Measurements from ENCODE around the gene VPS26A. TPM values are rescaled to one million over a fixed set of nuclear protein-coding genes. Genes with fewer than 3 reads are reported as not detected.

The VPS26A gene
- total and polyA plus RNA-seq, 4 donors, result 24.9 to 62.5 (median 37.6) TPM

GRCh38 chr10:69107176-69107490 lies 16.8 kb upstream of the VPS26A start:
- DNase-seq (no peak), ATAC-seq (ENCODE audit: insufficient read depth, low FRiP score) (no peak)
- H3K9ac ChIP-seq (ENCODE audit: insufficient read depth in 1 of 2, low read length in 2 of 2), result no peak overlapping the region
- no peak overlapping the region for H3K4me3 ChIP-seq
- peaks cover 0 to 3% (median 0%) of the 10 kb centered on the region in 4 donors for H3K36me3 ChIP-seq (ENCODE audit: control insufficient read depth in 4 of 4, insufficient read depth in 4 of 4, low read length in 4 of 4)
- H3K9me3 ChIP-seq (ENCODE audit: control insufficient read depth in 4 of 4, insufficient read depth in 3 of 4, low read length in 3 of 4), result peaks cover 0 to 2% (median 0%) of the 10 kb centered on the region in 4 donors
- peaks cover 0 to 3% (median 0%) of the 10 kb centered on the region in 5 donors for H3K4me1 ChIP-seq (ENCODE audit: control insufficient read depth in 5 of 5, insufficient read depth in 5 of 5, low read length in 5 of 5)
- no peak for TF ChIP-seq CTCF (IDR thresholded peaks at IDR 0.05; ENCODE audit: control extremely low read depth, extremely low read depth)
- no peak overlapping the region for H3K27ac ChIP-seq (ENCODE audit: low read depth in 1 of 2, low read length in 1 of 2)
- no peaks in the 10 kb centered on the region for H3K27me3 ChIP-seq (ENCODE audit: control insufficient read depth in 3 of 3, insufficient read depth in 3 of 3, low read length in 2 of 3)

- H3K9me3 ChIP-seq (ENCODE audit: control insufficient read depth in 4 of 4, insufficient read depth in 3 of 4, low read length in 3 of 4), result peaks cover 0 to 2% (median 0%) of the 10 kb centered on the region in 4 donors
- no peak overlapping the region for H3K4me3 ChIP-seq
- no peaks in the 10 kb centered on the region for H3K27me3 ChIP-seq (ENCODE audit: control insufficient read depth in 3 of 3, insufficient read depth in 3 of 3, low read length in 2 of 3)
- TF ChIP-seq CTCF (IDR thresholded peaks at IDR 0.05; ENCODE audit: control extremely low read depth, extremely low read depth), result no peak
- H3K9ac ChIP-seq (ENCODE audit: insufficient read depth in 1 of 2, low read length in 2 of 2), result no peak overlapping the region
- ATAC-seq (ENCODE audit: insufficient read depth, low FRiP score) (no peak), DNase-seq (no peak)
- H3K36me3 ChIP-seq (ENCODE audit: control insufficient read depth in 4 of 4, insufficient read depth in 4 of 4, low read length in 4 of 4), result peaks cover 0 to 3% (median 0%) of the 10 kb centered on the region in 4 donors
- H3K27ac ChIP-seq (ENCODE audit: low read depth in 1 of 2, low read length in 1 of 2), result no peak overlapping the region
- WGBS, 2 donors, result 95 to 97% methylated on average over 2 of the region's 2 CpGs
- H3K4me1 ChIP-seq (ENCODE audit: control insufficient read depth in 5 of 5, insufficient read depth in 5 of 5, low read length in 5 of 5), result peaks cover 0 to 3% (median 0%) of the 10 kb centered on the region in 5 donors
Measured at GRCh38 chr10:69107699-69108098, 16.3 kb upstream of the VPS26A start.

- ATAC-seq (ENCODE audit: insufficient read depth, low FRiP score) (no peak), DNase-seq (no peak)
- no peak overlapping the region for H3K4me3 ChIP-seq
- 66 to 79% methylated on average over 1 of the region's 1 CpG for WGBS, 2 donors
- H3K9me3 ChIP-seq (ENCODE audit: control insufficient read depth in 4 of 4, insufficient read depth in 3 of 4, low read length in 3 of 4), result no peaks in the 10 kb centered on the region
- H3K9ac ChIP-seq (ENCODE audit: insufficient read depth in 1 of 2, low read length in 2 of 2), result no peak overlapping the region
- no peak for TF ChIP-seq CTCF (IDR thresholded peaks at IDR 0.05; ENCODE audit: control extremely low read depth, extremely low read depth)
- H3K27ac ChIP-seq (ENCODE audit: low read depth in 1 of 2, low read length in 1 of 2), result no peak overlapping the region
- H3K27me3 ChIP-seq (ENCODE audit: control insufficient read depth in 3 of 3, insufficient read depth in 3 of 3, low read length in 2 of 3), result peaks cover 0 to 4% (median 0%) of the 10 kb centered on the region in 3 donors
- H3K4me1 ChIP-seq (ENCODE audit: control insufficient read depth in 5 of 5, insufficient read depth in 5 of 5, low read length in 5 of 5), result no peaks in the 10 kb centered on the region
- no peaks in the 10 kb centered on the region for H3K36me3 ChIP-seq (ENCODE audit: control insufficient read depth in 4 of 4, insufficient read depth in 4 of 4, low read length in 4 of 4)
Measured at GRCh38 chr10:69119896-69120295, 4.1 kb upstream of the VPS26A start.

GRCh38 chr10:69123306-69123746 lies 652 bp upstream of the VPS26A start:
- peak; percentile 81 to 89 (median 86) for DNase-seq
- H3K4me3 ChIP-seq, result peak overlapping the region; percentile 66

More at GRCh38 chr10:69123306-69123746, 652 bp upstream of the VPS26A start:
- TF ChIP-seq CTCF (IDR thresholded peaks at IDR 0.05; ENCODE audit: control extremely low read depth, extremely low read depth), result no peak
- Histone ChIP-seq H3K27ac (ENCODE audit: low read depth in 1 of 2, low read length in 1 of 2) (peak overlapping the region; percentile 87 to 98), H3K9ac (ENCODE audit: insufficient read depth in 1 of 2, low read length in 2 of 2) (peak overlapping the region; percentile 90 to 100), H3K27me3 (ENCODE audit: control insufficient read depth in 3 of 3, insufficient read depth in 3 of 3, low read length in 2 of 3) (no peaks in the 10 kb centered on the region), H3K9me3 (ENCODE audit: control insufficient read depth in 4 of 4, insufficient read depth in 3 of 4, low read length in 3 of 4) (no peaks in the 10 kb centered on the region), H3K36me3 (ENCODE audit: control insufficient read depth in 4 of 4, insufficient read depth in 4 of 4, low read length in 4 of 4) (no peaks in the 10 kb centered on the region), H3K4me1 (ENCODE audit: control insufficient read depth in 5 of 5, insufficient read depth in 5 of 5, low read length in 5 of 5) (peaks cover 0 to 7% (median 3%) of the 10 kb centered on the region in 5 donors)
- 0% methylated on average over 16 of the region's 16 CpGs for WGBS, 2 donors
- ATAC-seq (ENCODE audit: insufficient read depth, low FRiP score), result peak; percentile 23
